ENCODE measurements around the gene ADIG.

The ADIG gene

GRCh38 chr20:38631155-38632022 lies 50.4 kb downstream of the ADIG start:
- no peak for DNase-seq (ENCODE audit: low read depth)
- TF ChIP-seq POLR2A (IDR thresholded peaks at IDR 0.05; ENCODE audit: extremely low read depth, insufficient read length) (no peak), MYC (IDR thresholded peaks at IDR 0.05; ENCODE audit: low read depth, low read length) (no peak)
- TF ChIP-seq, protein P1, sequence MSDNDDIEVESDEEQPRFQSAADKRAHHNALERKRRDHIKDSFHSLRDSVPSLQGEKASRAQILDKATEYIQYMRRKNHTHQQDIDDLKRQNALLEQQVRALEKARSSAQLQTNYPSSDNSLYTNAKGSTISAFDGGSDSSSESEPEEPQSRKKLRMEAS (IDR thresholded peaks at IDR 0.05; ENCODE audit: low read depth, low read length): no peak
- TF ChIP-seq, protein P2, sequence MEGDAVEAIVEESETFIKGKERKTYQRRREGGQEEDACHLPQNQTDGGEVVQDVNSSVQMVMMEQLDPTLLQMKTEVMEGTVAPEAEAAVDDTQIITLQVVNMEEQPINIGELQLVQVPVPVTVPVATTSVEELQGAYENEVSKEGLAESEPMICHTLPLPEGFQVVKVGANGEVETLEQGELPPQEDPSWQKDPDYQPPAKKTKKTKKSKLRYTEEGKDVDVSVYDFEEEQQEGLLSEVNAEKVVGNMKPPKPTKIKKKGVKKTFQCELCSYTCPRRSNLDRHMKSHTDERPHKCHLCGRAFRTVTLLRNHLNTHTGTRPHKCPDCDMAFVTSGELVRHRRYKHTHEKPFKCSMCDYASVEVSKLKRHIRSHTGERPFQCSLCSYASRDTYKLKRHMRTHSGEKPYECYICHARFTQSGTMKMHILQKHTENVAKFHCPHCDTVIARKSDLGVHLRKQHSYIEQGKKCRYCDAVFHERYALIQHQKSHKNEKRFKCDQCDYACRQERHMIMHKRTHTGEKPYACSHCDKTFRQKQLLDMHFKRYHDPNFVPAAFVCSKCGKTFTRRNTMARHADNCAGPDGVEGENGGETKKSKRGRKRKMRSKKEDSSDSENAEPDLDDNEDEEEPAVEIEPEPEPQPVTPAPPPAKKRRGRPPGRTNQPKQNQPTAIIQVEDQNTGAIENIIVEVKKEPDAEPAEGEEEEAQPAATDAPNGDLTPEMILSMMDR (IDR thresholded peaks at IDR 0.05; ENCODE audit: low read depth, low read length): no peak
- no peak overlapping the region for H3K4me3 ChIP-seq (ENCODE audit: low read depth, low read length)

GRCh38 chr20:38633577-38634093 lies 52.6 kb downstream of the ADIG start:
- DNase-seq (ENCODE audit: low read depth): peak; percentile 70
- H3K4me3 ChIP-seq (ENCODE audit: low read depth, low read length): no peak overlapping the region
- TF ChIP-seq MYC (IDR thresholded peaks at IDR 0.05; ENCODE audit: low read depth, low read length) (peak; percentile 28), POLR2A (IDR thresholded peaks at IDR 0.05; ENCODE audit: extremely low read depth, insufficient read length) (no peak)
- TF ChIP-seq, protein P2 (IDR thresholded peaks at IDR 0.05; ENCODE audit: low read depth, low read length): peak; percentile 96
- TF ChIP-seq, protein P1 (IDR thresholded peaks at IDR 0.05; ENCODE audit: low read depth, low read length): 0 out of 2 replicates have a peak, but pooled peaks have one; percentile 46

DNA sequence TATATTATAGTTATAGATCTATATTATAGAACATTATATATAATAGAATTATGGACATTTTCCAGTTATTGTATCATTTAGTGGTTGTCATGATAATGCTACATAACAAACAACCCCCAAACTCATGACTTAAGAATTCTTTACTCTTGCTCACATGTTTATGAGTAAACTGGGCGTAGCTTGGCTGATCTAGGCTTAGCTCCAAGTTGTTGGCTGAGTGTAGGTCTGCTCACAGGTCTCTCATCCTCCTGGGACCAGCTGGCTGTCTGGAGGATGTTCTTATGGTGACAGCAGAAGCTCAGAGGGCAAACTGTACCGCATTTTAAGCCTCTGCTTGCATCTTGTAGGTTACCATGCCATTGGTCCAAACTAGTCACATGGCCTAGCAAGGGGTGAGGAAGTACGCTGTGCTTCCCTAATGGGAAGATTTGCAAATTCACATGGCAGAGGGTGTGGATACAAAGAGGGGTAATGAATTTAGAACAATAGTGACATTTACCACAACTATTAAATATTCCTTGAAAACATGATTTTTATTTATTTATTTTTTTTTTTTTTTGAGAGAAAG lies 54.8 kb downstream of the ADIG start:
- DNase-seq (ENCODE audit: low read depth): peak; percentile 43
- no peak overlapping the region for H3K4me3 ChIP-seq (ENCODE audit: low read depth, low read length)
- TF ChIP-seq, protein P1 (IDR thresholded peaks at IDR 0.05; ENCODE audit: low read depth, low read length): peak; percentile 74
- TF ChIP-seq, protein P2 (IDR thresholded peaks at IDR 0.05; ENCODE audit: low read depth, low read length): no peak

Data from NB4 (cell line).